PC-3 (cell line): ENCODE data around the gene COMMD10.

Experiments used
- CTCF ChIP-seq: fragments of 300-600 bp; sonication (generic); conservative IDR thresholded peaks from 2 replicates; pipeline ENCODE4 v1.5.1; 2017; ENCODE audit warnings: antibody characterized with exemption, low read depth, mild to moderate bottlenecking, low read length
- EZH2 ChIP-seq: fragments of 300-600 bp; sonication (generic); IDR thresholded peaks from one replicate; pipeline ENCODE4 v1.6.1; 2017; ENCODE audit warnings: antibody characterized with exemption, mild to moderate bottlenecking, low read length; ENCODE audit not compliant: unreplicated experiment
- EZH2phosphoT487 ChIP-seq: fragments of 300-600 bp; sonication (generic); IDR thresholded peaks from 2 replicates; pipeline ENCODE4 v1.6.1; 2018; ENCODE audit warnings: mild to moderate bottlenecking, antibody characterized with exemption, low read length, borderline replicate concordance

GRCh38 chr5:116318091-116318854 is 233.4 kb downstream of the COMMD10 start:
- TF ChIP-seq CTCF (no peak), EZH2 (no peak), EZH2phosphoT487 (no peak)
